Mesenchymal stem cell (in vitro differentiated cells and primary cell): ENCODE measurements around the gene EPC2.
A peak's percentile ranks its signal among the peaks of the same experiment; 100 is the strongest.
"Not testable (repeated sequence)": the region's sequence is repeated elsewhere in the genome, so short reads cannot be mapped to it uniquely, and the experiment has no call there.

ENCODE experiments used
- DNase-seq: peaks from one replicate; pipeline ENCODE4 v3.0.0-alpha.2; 2013
- H2AFZ ChIP-seq: one replicate; pipeline ENCODE4 v1.6.1; 2013; ENCODE audit warnings: low read depth, mild to moderate bottlenecking, control low read depth, inconsistent platforms, low read length, moderate library complexity
- H2AK5ac ChIP-seq: 2 replicates; pipeline ENCODE4 v1.6.1; 2013; ENCODE audit warnings: low read length, moderate library complexity, mild to moderate bottlenecking, inconsistent platforms; ENCODE audit not compliant: severe bottlenecking
- H2BK120ac ChIP-seq: one replicate; pipeline ENCODE4 v1.6.1; 2013; ENCODE audit warnings: low read depth, mild to moderate bottlenecking, inconsistent platforms, low read length, moderate library complexity
- H2BK12ac ChIP-seq, 2 experiments: one replicate each; pipeline ENCODE4 v1.6.1; 2013; ENCODE audit warnings: inconsistent platforms in 2 of 2, low read length in 2 of 2, mild to moderate bottlenecking in 2 of 2, moderate library complexity in 2 of 2, control low read depth in 1 of 2
- H2BK15ac ChIP-seq: one replicate; pipeline ENCODE4 v1.6.1; 2013; ENCODE audit warnings: mild to moderate bottlenecking, low read depth, inconsistent platforms; ENCODE audit not compliant: poor library complexity, severe bottlenecking
- H2BK5ac ChIP-seq: 2 replicates; pipeline ENCODE4 v1.6.1; 2013; ENCODE audit warnings: low read depth, mild to moderate bottlenecking, low read length, control low read depth, inconsistent platforms; ENCODE audit not compliant: poor library complexity, severe bottlenecking
- H3K14ac ChIP-seq, 2 experiments: one replicate each; pipeline ENCODE4 v1.6.1; 2013; ENCODE audit warnings: inconsistent platforms in 2 of 2, low read length in 2 of 2, control low read depth in 1 of 2, mild to moderate bottlenecking in 1 of 2, moderate library complexity in 1 of 2
- H3K18ac ChIP-seq, 2 experiments: one replicate each; pipeline ENCODE4 v1.6.1; 2013; ENCODE audit warnings: inconsistent platforms in 2 of 2, low read length in 2 of 2, control low read depth in 1 of 2, low read depth in 1 of 2, mild to moderate bottlenecking in 1 of 2
- H3K23ac ChIP-seq, 2 experiments: one replicate each; pipeline ENCODE4 v1.6.1; 2013; ENCODE audit warnings: inconsistent platforms in 2 of 2, low read length in 2 of 2, mild to moderate bottlenecking in 2 of 2, moderate library complexity in 2 of 2, control low read depth in 1 of 2
- H3K27ac ChIP-seq: 2 replicates; pipeline ENCODE4 v1.5.1; 2013; ENCODE audit warnings: mild to moderate bottlenecking, moderate library complexity, low read length, control low read depth, inconsistent platforms; ENCODE audit not compliant: poor library complexity, severe bottlenecking
- H3K27me3 ChIP-seq, 2 experiments: 2 replicates each; pipeline versions ENCODE4 v1.6.1 to v1.7.0; 2013; ENCODE audit warnings: low read length in 2 of 2, mild to moderate bottlenecking in 2 of 2, moderate library complexity in 2 of 2, control low read depth in 1 of 2, inconsistent platforms in 1 of 2; ENCODE audit not compliant: control insufficient read depth in 1 of 2, insufficient read depth in 1 of 2
- H3K36me3 ChIP-seq, 2 experiments: 2 replicates each; pipeline versions ENCODE4 v1.6.1 to v1.7.0; 2013; ENCODE audit warnings: low read length in 2 of 2, control low read depth in 1 of 2, inconsistent platforms in 1 of 2, low read depth in 1 of 2, mild to moderate bottlenecking in 1 of 2; ENCODE audit not compliant: insufficient read depth in 2 of 2, control insufficient read depth in 1 of 2
- H3K4ac ChIP-seq, 2 experiments: one replicate each; pipeline ENCODE4 v1.6.1; 2013; ENCODE audit warnings: inconsistent platforms in 2 of 2, low read length in 2 of 2, mild to moderate bottlenecking in 2 of 2, moderate library complexity in 2 of 2, control low read depth in 1 of 2, low read depth in 1 of 2
- H3K4me1 ChIP-seq: 2 replicates; pipeline ENCODE4 v1.6.1; 2013; ENCODE audit warnings: low read depth, low read length, control low read depth; ENCODE audit not compliant: control insufficient read depth, insufficient read depth
- H3K4me2 ChIP-seq: 2 replicates; pipeline ENCODE4 v1.6.1; 2013; ENCODE audit warnings: low read length, mild to moderate bottlenecking, inconsistent platforms; ENCODE audit not compliant: poor library complexity, severe bottlenecking
- H3K4me3 ChIP-seq, 2 experiments: 2 replicates each; pipeline versions ENCODE4 v1.5.1 to v1.7.0; 2013; ENCODE audit warnings: low read length in 2 of 2, mild to moderate bottlenecking in 2 of 2, control low read depth in 1 of 2, low read depth in 1 of 2; ENCODE audit not compliant: insufficient read depth in 1 of 2
- H3K79me1 ChIP-seq: replicated peaks from 2 replicates; pipeline ENCODE4 v1.6.1; 2013; ENCODE audit warnings: mild to moderate bottlenecking, control low read depth, low read length, inconsistent platforms; ENCODE audit not compliant: poor library complexity, severe bottlenecking
- H3K9ac ChIP-seq: 2 replicates; pipeline ENCODE4 v1.7.0; 2013; ENCODE audit warnings: mild to moderate bottlenecking, low read length, moderate library complexity
- H3K9me3 ChIP-seq: 2 replicates; pipeline ENCODE4 v1.7.0; 2013; ENCODE audit warnings: mild to moderate bottlenecking, low read length; ENCODE audit not compliant: control insufficient read depth
- H4K8ac ChIP-seq: one replicate; pipeline ENCODE4 v1.6.1; 2013; ENCODE audit warnings: inconsistent platforms, mild to moderate bottlenecking, low read length, moderate library complexity
- H4K91ac ChIP-seq: one replicate; pipeline ENCODE4 v1.6.1; 2013; ENCODE audit warnings: mild to moderate bottlenecking, low read length, inconsistent platforms
- WGBS: methylation state at CpG from one replicate; pipeline ENCODE4 v1.1.7; 2013; ENCODE audit warnings: mixed read lengths; 5-methylcytosine and 5-hydroxymethylcytosine counted together

EPC2 gene

DNA sequence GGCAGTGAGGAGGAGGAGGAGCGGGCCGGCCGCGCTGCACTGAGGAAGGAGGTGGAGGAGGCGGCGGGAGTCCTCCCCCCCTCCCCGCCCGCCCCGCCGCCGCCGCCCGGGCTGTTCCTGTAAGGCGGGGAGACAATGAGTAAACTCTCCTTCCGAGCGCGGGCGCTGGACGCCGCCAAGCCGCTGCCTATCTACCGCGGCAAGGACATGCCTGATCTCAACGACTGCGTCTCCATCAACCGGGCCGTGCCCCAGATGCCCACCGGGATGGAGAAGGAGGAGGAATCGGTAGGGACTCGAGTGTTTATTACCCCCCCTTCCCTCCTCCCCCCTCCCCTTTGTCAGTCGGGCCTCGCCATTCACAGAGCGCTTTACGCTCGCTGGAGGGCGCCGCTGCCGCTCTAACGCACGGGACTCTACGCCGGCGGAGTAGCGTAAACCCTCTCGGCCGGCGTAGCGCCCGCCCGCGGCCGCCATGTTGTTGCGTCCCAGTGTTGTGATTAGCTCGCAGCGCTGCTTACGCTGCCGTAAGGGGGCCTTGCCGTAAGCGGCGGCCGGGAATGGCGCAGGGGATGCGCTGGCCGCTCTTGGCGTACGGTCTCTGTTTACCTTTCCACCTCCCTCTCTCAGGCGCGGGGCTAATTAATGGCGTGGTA, 460 bp downstream of the EPC2 start:
- Histone ChIP-seq H2BK15ac (peak overlapping the region; percentile 94), H3K18ac (peak overlapping the region; percentile 99 to 100), H2AFZ (peak overlapping the region; percentile 72), H3K4me2 (peak overlapping the region; percentile 82), H2AK5ac (no peak overlapping the region), H3K9me3 (no peaks in the 10 kb centered on the region), H3K4ac (peak overlapping the region; percentile 87 to 93), H3K14ac (no peak overlapping the region), H3K4me1 (peaks cover 6% of the 10 kb centered on the region), H3K23ac (peak overlapping the region; percentile 54 to 69), H4K91ac (peak overlapping the region; percentile 100), H3K9ac (peak overlapping the region; percentile 99), H2BK5ac (peak overlapping the region; percentile 66), H2BK12ac (peak overlapping the region in 1 of 2 experiments; percentile 99), H3K79me1 (no peaks in the 10 kb centered on the region), H3K36me3 (no peaks in the 10 kb centered on the region), H4K8ac (peak overlapping the region; percentile 100), H2BK120ac (peak overlapping the region; percentile 99), H3K27me3 (peaks cover 0 to 18% of the 10 kb centered on the region in 2 experiments), H3K27ac (peak overlapping the region; percentile 99), H3K4me3 (peak overlapping the region; percentile 97 to 98)
- WGBS, result 2% methylated on average over 37 of the region's 69 CpGs
- DNase-seq, result peak; percentile 94

DNA sequence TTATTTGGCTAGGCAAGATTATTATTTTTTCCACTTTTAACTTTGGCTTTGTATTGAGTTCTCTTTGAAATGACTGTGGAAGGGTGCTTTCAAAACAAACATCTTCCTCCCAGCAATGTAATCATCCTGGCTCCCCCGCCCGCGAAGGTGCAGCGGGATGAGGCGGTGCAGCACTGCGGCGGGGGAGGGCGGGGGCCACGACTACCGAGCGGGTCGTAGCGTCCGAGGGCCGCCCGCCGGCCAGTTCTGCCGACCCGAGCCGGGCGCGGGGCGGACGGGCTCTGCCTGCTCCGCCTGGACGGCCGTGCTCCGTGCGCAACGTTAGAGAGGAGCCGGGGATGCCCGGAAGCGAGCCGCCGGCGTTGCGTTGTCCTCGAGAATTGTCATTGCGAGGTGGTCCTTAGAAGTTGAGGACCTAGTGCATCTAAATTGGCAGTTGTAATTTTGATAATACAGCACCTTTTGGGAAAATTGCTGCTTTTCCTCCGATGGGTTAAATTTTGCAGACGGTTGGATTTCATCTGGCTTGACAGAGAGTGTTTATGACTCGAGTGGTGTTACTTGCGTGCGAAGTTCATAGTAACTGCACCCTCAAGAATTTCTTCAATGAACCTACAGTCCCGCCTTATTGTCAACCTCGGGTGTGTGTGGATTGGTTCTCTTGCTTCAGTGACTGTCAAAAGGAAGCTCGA, 1.1 kb downstream of the EPC2 start:
- H3K23ac ChIP-seq, result peak overlapping the region; percentile 91 to 93
- H3K27me3 ChIP-seq, result peaks cover 0 to 18% of the 10 kb centered on the region in 2 experiments
- peak overlapping the region; percentile 74 to 92 for H3K14ac ChIP-seq
- H3K79me1 ChIP-seq, result no peaks in the 10 kb centered on the region
- H2AFZ ChIP-seq, result peak overlapping the region; percentile 68
- H2BK120ac ChIP-seq, result no peak overlapping the region
- peak overlapping the region; percentile 63 to 91 for H3K4ac ChIP-seq
- H4K91ac ChIP-seq, result peak overlapping the region; percentile 61
- DNase-seq, result peak; percentile 98
- H3K27ac ChIP-seq, result peak overlapping the region; percentile 55
- H2AK5ac ChIP-seq, result no peak overlapping the region
- H2BK12ac ChIP-seq, result peak overlapping the region; percentile 54 to 74
- no peak overlapping the region for H4K8ac ChIP-seq
- H3K4me2 ChIP-seq, result peak overlapping the region; percentile 82
- peak overlapping the region; percentile 99 for H3K9ac ChIP-seq
- peak overlapping the region; percentile 62 to 83 for H3K18ac ChIP-seq
- H3K9me3 ChIP-seq, result no peaks in the 10 kb centered on the region
- H2BK5ac ChIP-seq, result no peak overlapping the region
- WGBS, result under 1% methylated on average over 46 of the region's 47 CpGs
- peaks cover 6% of the 10 kb centered on the region for H3K4me1 ChIP-seq
- H3K36me3 ChIP-seq, result no peaks in the 10 kb centered on the region
- H3K4me3 ChIP-seq, result peak overlapping the region; percentile 97 to 98
- peak overlapping the region; percentile 28 for H2BK15ac ChIP-seq

- Histone ChIP-seq H3K4me3 (peak overlapping the region in 1 of 2 experiments; percentile 97), H2AFZ (no peak overlapping the region), H3K4ac (no peak overlapping the region), H3K79me1 (no peaks in the 10 kb centered on the region), H4K8ac (no peak overlapping the region), H2BK120ac (no peak overlapping the region), H3K18ac (no peak overlapping the region), H3K27ac (no peak overlapping the region), H2BK12ac (no peak overlapping the region), H3K27me3 (peaks cover 0 to 13% of the 10 kb centered on the region in 2 experiments), H3K9me3 (no peaks in the 10 kb centered on the region), H3K4me1 (peaks cover 6% of the 10 kb centered on the region), H3K4me2 (no peak overlapping the region), H3K23ac (no peak overlapping the region), H2BK15ac (no peak overlapping the region), H3K14ac (no peak overlapping the region), H2BK5ac (no peak overlapping the region), H3K9ac (peak overlapping the region; percentile 99), H4K91ac (no peak overlapping the region), H2AK5ac (no peak overlapping the region), H3K36me3 (no peaks in the 10 kb centered on the region)
- WGBS, result no CpG with 5 or more reads among the region's 4 CpGs
- no peak for DNase-seq
Observed at GRCh38 chr2:148646231-148646559, 1.6 kb downstream of the EPC2 start.

DNA sequence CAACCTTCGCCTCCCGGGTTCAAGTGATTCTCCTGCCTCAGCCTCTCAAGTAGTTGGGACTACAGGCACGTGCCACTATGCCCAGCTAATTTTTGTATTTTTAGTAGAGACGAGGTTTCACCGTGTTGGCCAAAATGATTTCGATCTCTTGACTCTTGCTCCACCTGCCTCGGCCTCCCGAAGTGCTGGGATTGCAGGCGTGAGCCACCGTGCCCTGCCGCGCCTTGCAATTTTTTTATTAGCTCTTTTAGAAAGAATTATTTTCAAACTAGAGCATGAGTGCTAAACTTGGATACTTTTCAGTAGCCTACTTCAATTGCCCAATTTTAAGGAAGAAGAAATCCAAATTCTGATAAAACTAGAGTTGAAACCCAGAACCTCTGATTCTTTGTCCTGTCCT, 3.2 kb downstream of the EPC2 start:
- not testable (repeated sequence) for H3K18ac ChIP-seq, H2BK15ac ChIP-seq, H3K9ac ChIP-seq, H3K4me1 ChIP-seq, H3K79me1 ChIP-seq, H3K4me3 ChIP-seq, H3K9me3 ChIP-seq, DNase-seq, H3K27ac ChIP-seq, H3K14ac ChIP-seq, H2BK5ac ChIP-seq, H3K36me3 ChIP-seq, H3K4me2 ChIP-seq, H3K27me3 ChIP-seq, H3K4ac ChIP-seq, H2BK120ac ChIP-seq, H2AK5ac ChIP-seq, H3K23ac ChIP-seq, H4K8ac ChIP-seq, H4K91ac ChIP-seq, H2BK12ac ChIP-seq, H2AFZ ChIP-seq
- 98% methylated on average over 8 of the region's 12 CpGs for WGBS
